HL-60 (cell line): ENCODE measurements around the gene IFNGR2.
"Not testable (repeated sequence)": the region's sequence is repeated elsewhere in the genome, so short reads cannot be mapped to it uniquely, and the experiment has no call there.

Source experiments
- DNase-seq, 2 experiments: peaks; one replicate each; pipeline ENCODE4 v3.0.0-alpha.2; 2010 to 2020; ENCODE audit warnings: low read depth in 1 of 2, low spot score in 1 of 2
- H3K27ac ChIP-seq: fragments of 250-450 bp; sonication (Bioruptor Pico); replicated peaks from 2 replicates; pipeline ENCODE4 v1.5.1; 2020; ENCODE audit warnings: mild to moderate bottlenecking, moderate library complexity
- H3K27me3 ChIP-seq: fragments of 250-450 bp; sonication (Bioruptor Pico); 2 replicates; pipeline ENCODE4 v1.5.1; 2021; ENCODE audit warnings: mild to moderate bottlenecking, moderate library complexity; ENCODE audit not compliant: insufficient read depth, poor library complexity, severe bottlenecking
- H3K4me3 ChIP-seq: replicated peaks from 2 replicates; pipeline ENCODE4 v1.5.1; 2011; ENCODE audit warnings: mild to moderate bottlenecking, control low read depth, low read length; ENCODE audit not compliant: insufficient read depth
- GABPA ChIP-seq: IDR thresholded peaks from 2 replicates; pipeline ENCODE4 v1.6.1; 2012; ENCODE audit warnings: low read depth
- POLR2AphosphoS5 ChIP-seq: IDR thresholded peaks from 2 replicates; pipeline ENCODE4 v1.6.1; 2012; ENCODE audit warnings: low read depth
- REST ChIP-seq: IDR thresholded peaks from 2 replicates; pipeline ENCODE4 v1.6.1; 2012; ENCODE audit warnings: low read depth; ENCODE audit not compliant: insufficient replicate concordance
- SPI1 ChIP-seq: IDR thresholded peaks from 2 replicates; pipeline ENCODE4 v1.6.1; 2012; ENCODE audit warnings: low read depth, mild to moderate bottlenecking, borderline replicate concordance
- TF ChIP-seq, protein P1 (sequence below): IDR thresholded peaks from one replicate; pipeline ENCODE4 v1.5.1; 2011; ENCODE audit warnings: low read length, control low read depth, inconsistent platforms; ENCODE audit not compliant: insufficient read depth

Gene IFNGR2

DNA sequence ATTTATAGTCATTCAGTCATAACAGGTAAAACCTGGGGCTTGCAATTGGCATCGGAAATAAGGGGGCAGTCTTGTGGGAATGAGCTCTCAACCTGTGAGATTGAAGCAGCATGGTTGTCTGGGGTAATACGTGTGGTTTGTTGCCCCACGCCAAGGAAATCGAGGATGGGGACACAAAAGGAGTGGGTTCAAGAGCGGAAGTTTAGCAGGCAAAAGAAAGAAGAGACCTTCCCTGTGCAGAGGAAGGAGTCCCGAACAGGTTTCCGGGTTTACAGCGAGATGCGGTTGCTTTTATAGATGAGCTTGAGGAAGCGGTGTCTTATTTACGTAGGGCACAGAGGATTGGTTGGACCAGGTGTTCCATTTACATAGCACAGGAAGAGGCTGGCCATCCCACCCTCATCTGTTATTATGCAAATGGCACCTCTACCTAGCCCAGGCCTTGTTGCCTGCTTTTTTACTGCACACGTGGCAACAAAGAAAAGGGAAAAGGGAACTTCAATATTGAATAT lies 41.1 kb upstream of the IFNGR2 start:
- peak; percentile 55 for TF ChIP-seq REST
- peak; percentile 60; the same call in 1 of the 2 replicates for TF ChIP-seq SPI1
- peak; percentile 71 for TF ChIP-seq GABPA
- peak; percentile 85 for TF ChIP-seq POLR2AphosphoS5
- TF ChIP-seq, protein P1, sequence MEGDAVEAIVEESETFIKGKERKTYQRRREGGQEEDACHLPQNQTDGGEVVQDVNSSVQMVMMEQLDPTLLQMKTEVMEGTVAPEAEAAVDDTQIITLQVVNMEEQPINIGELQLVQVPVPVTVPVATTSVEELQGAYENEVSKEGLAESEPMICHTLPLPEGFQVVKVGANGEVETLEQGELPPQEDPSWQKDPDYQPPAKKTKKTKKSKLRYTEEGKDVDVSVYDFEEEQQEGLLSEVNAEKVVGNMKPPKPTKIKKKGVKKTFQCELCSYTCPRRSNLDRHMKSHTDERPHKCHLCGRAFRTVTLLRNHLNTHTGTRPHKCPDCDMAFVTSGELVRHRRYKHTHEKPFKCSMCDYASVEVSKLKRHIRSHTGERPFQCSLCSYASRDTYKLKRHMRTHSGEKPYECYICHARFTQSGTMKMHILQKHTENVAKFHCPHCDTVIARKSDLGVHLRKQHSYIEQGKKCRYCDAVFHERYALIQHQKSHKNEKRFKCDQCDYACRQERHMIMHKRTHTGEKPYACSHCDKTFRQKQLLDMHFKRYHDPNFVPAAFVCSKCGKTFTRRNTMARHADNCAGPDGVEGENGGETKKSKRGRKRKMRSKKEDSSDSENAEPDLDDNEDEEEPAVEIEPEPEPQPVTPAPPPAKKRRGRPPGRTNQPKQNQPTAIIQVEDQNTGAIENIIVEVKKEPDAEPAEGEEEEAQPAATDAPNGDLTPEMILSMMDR, result no peak
- H3K4me3 ChIP-seq, result peak overlapping the region; percentile 12
- DNase-seq, result peak; percentile 88 to 94
- H3K27me3 ChIP-seq, result no peaks in the 10 kb centered on the region
- peak overlapping the region; percentile 76 for H3K27ac ChIP-seq

- peak overlapping the region; percentile 58 for H3K27ac ChIP-seq
- peak; percentile 59; the same call in 1 of the 2 replicates for TF ChIP-seq SPI1
- H3K4me3 ChIP-seq, H3K27me3 ChIP-seq: not testable (repeated sequence)
- peak; percentile 75 to 79 for DNase-seq
These were observed 39.2 kb upstream of the IFNGR2 start for GRCh38 chr21:33363911-33364609.

DNA sequence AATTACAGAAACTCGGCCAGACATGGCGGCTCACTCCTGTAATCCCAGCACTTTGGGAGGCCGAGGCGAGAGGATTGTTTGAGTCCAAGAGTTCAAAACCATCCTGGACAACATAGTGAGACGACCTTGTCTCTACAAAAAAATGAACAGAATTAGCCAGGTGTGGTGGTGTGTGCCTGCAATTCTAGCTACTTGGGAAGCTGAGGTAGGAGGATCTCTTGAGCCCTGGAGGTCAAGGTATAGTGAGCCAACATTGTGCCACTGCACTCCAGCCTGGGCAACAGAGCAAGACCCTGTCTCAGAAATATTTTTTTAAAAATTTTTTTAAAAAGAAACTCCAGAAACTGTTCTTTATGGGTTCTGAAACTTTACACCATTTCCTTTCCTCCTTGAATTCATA lies 38.4 kb upstream of the IFNGR2 start:
- Histone ChIP-seq H3K4me3 (no peak overlapping the region), H3K27me3 (no peaks in the 10 kb centered on the region), H3K27ac (peak overlapping the region; percentile 58)
- no peak for TF ChIP-seq GABPA
- no peak for TF ChIP-seq POLR2AphosphoS5
- TF ChIP-seq REST, result no peak
- TF ChIP-seq SPI1, result no peak
- TF ChIP-seq, protein P1, result no peak
- DNase-seq, result no peak

GRCh38 chr21:33367309-33367973 lies 35.8 kb upstream of the IFNGR2 start:
- Histone ChIP-seq H3K27ac (no peak overlapping the region), H3K27me3 (no peaks in the 10 kb centered on the region), H3K4me3 (no peak overlapping the region)
- no peak for DNase-seq
- TF ChIP-seq SPI1 (no peak), REST (no peak), POLR2AphosphoS5 (no peak), GABPA (no peak)
- TF ChIP-seq, protein P1, result no peak
